ENCODE measurements around the gene NUP98.

The NUP98 gene

GRCh38 chr11:3684819-3685172, 112.6 kb downstream of the NUP98 start:
- H3K4me3 ChIP-seq (ENCODE audit: control insufficient read depth, low read depth, low read length), result no peak overlapping the region
- no peak for DNase-seq (ENCODE audit: low read depth)
- TF ChIP-seq CTCF (conservative IDR thresholded peaks at IDR 0.05; ENCODE audit: control insufficient read depth, insufficient read depth, low read depth, low read length), result no peak

- no peak for DNase-seq (ENCODE audit: low read depth)
- H3K4me3 ChIP-seq (ENCODE audit: control insufficient read depth, low read depth, low read length), result no peak overlapping the region
- no peak for TF ChIP-seq CTCF (conservative IDR thresholded peaks at IDR 0.05; ENCODE audit: control insufficient read depth, insufficient read depth, low read depth, low read length)
These were observed 113.1 kb downstream of the NUP98 start for GRCh38 chr11:3684129-3684818.

GRCh38 chr11:3683039-3683438, 114.3 kb downstream of the NUP98 start:
- DNase-seq (ENCODE audit: low read depth), result no peak
- no peak overlapping the region for H3K4me3 ChIP-seq (ENCODE audit: control insufficient read depth, low read depth, low read length)
- TF ChIP-seq CTCF (conservative IDR thresholded peaks at IDR 0.05; ENCODE audit: control insufficient read depth, insufficient read depth, low read depth, low read length), result no peak

- TF ChIP-seq CTCF (conservative IDR thresholded peaks at IDR 0.05; ENCODE audit: control insufficient read depth, insufficient read depth, low read depth, low read length), result no peak
- no peak overlapping the region for H3K4me3 ChIP-seq (ENCODE audit: control insufficient read depth, low read depth, low read length)
- DNase-seq (ENCODE audit: low read depth), result no peak
These were observed 118.3 kb downstream of the NUP98 start for GRCh38 chr11:3679077-3679476.

- no peak for DNase-seq (ENCODE audit: low read depth)
- TF ChIP-seq CTCF (conservative IDR thresholded peaks at IDR 0.05; ENCODE audit: control insufficient read depth, insufficient read depth, low read depth, low read length), result no peak
- H3K4me3 ChIP-seq (ENCODE audit: control insufficient read depth, low read depth, low read length), result no peak overlapping the region
These were observed 121.4 kb downstream of the NUP98 start for GRCh38 chr11:3675971-3676370.

GRCh38 chr11:3674189-3674588, 123.2 kb downstream of the NUP98 start:
- no peak overlapping the region for H3K4me3 ChIP-seq (ENCODE audit: control insufficient read depth, low read depth, low read length)
- peak; percentile 58 for DNase-seq (ENCODE audit: low read depth)
- TF ChIP-seq CTCF (conservative IDR thresholded peaks at IDR 0.05; ENCODE audit: control insufficient read depth, insufficient read depth, low read depth, low read length), result no peak
